C4-2B (cell line): ENCODE data around the gene DFFA.

Experiments
- ZFX ChIP-seq: fragments of 450-650 bp; IDR thresholded peaks from 2 replicates; pipeline ENCODE4 v1.6.1; 2017
- TF ChIP-seq, protein P1 (sequence below): fragments of 450-650 bp; conservative IDR thresholded peaks from 2 replicates; pipeline ENCODE4 v1.5.1; 2017; ENCODE audit warnings: mild to moderate bottlenecking

DNA sequence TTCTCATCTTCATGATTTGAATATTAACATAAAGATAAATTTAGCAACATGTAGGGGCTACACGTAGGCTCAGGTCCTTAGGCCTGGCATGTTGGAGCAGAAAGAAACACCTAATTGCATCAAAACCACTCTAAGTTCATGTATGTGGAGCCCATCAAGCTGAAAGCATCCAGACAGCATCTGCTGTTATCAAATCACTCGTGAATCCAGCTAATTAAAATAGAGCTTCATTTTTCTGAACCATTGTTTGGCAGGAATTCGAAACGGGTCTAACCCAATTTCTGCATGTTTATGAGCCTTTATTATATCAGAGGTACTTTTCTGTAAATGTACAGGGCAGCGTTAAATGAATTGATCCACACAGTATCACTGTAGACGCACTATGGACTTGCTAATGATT, 48.2 kb upstream of the DFFA start:
- TF ChIP-seq, protein P1, sequence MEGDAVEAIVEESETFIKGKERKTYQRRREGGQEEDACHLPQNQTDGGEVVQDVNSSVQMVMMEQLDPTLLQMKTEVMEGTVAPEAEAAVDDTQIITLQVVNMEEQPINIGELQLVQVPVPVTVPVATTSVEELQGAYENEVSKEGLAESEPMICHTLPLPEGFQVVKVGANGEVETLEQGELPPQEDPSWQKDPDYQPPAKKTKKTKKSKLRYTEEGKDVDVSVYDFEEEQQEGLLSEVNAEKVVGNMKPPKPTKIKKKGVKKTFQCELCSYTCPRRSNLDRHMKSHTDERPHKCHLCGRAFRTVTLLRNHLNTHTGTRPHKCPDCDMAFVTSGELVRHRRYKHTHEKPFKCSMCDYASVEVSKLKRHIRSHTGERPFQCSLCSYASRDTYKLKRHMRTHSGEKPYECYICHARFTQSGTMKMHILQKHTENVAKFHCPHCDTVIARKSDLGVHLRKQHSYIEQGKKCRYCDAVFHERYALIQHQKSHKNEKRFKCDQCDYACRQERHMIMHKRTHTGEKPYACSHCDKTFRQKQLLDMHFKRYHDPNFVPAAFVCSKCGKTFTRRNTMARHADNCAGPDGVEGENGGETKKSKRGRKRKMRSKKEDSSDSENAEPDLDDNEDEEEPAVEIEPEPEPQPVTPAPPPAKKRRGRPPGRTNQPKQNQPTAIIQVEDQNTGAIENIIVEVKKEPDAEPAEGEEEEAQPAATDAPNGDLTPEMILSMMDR: no peak
- TF ChIP-seq ZFX: no peak
